ENCODE results near the gene HSPA12A.

The HSPA12A gene

GRCh38 chr10:116742367-116743265 is at the start of gene HSPA12A:
HSPA12A (minus strand) TSS chr10:116742566; CDS start chr10:116742469, 97 bp downstream.
- peak within 1 kb of the TSS; percentile 69 for H3K4me3 ChIP-seq (replicated peaks; ENCODE audit: low read depth, low read length)
- no peak for TF ChIP-seq CTCF (IDR thresholded peaks at IDR 0.05; ENCODE audit: low read depth, low read length, missing control alignments)
- peak; percentile 39 for DNase-seq (ENCODE audit: extremely low read depth, low read depth)

GRCh38 chr10:116791241-116791640 is 48.9 kb upstream of the HSPA12A start:
- H3K4me3 ChIP-seq (replicated peaks; ENCODE audit: low read depth, low read length) = no peak overlapping the region
- DNase-seq (ENCODE audit: extremely low read depth, low read depth) = no peak
- no peak for TF ChIP-seq CTCF (IDR thresholded peaks at IDR 0.05; ENCODE audit: low read depth, low read length, missing control alignments)

DNA sequence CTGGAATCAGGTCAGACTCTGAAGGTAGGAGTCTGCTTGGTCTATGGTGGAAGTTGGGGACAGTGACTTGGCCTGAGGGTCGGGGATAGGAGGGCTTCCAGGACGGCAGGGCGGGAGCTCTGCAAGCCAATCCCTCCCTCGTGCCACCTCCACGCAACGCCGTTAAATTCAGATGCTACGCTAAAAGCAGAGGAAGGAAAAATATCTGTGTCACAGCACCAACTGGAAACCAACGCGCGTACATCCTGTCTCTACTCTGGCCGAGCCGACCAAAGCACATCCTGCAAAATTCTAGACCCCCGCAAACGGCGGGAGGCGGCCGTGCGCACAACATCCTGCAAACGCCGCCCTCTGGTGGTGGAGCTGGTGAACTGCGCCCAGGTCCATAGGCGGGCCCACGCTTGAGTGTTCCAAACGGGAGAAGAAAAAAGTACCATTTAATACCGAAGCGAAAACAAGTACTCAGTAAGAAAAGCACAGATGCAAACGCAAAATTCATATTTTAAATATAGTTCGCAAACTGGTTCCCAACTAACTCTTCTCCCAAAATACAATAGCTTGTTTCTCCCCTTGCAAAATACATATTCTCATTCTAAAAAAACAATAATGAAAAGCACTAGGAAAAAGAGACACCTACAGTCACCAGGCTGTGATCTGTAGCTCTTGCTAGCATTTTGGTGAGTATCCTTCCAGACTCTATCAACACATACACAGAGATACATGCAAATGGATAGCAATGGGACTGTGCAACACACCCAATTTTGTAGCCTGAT is 45.7 kb upstream of the HSPA12A start:
- TF ChIP-seq CTCF (IDR thresholded peaks at IDR 0.05; ENCODE audit: low read depth, low read length, missing control alignments) = peak; percentile 97
- H3K4me3 ChIP-seq (replicated peaks; ENCODE audit: low read depth, low read length) = no peak overlapping the region
- DNase-seq (ENCODE audit: extremely low read depth, low read depth) = peak; percentile 41

- no peak overlapping the region for H3K4me3 ChIP-seq (replicated peaks; ENCODE audit: low read depth, low read length)
- TF ChIP-seq CTCF (IDR thresholded peaks at IDR 0.05; ENCODE audit: low read depth, low read length, missing control alignments) = no peak
- no peak for DNase-seq (ENCODE audit: extremely low read depth, low read depth)
Measured at GRCh38 chr10:116787053-116787659, 44.8 kb upstream of the HSPA12A start.

- no peak for DNase-seq (ENCODE audit: extremely low read depth, low read depth)
- TF ChIP-seq CTCF (IDR thresholded peaks at IDR 0.05; ENCODE audit: low read depth, low read length, missing control alignments) = no peak
- H3K4me3 ChIP-seq (replicated peaks; ENCODE audit: low read depth, low read length) = no peak overlapping the region
Measured at GRCh38 chr10:116785867-116786266, 43.5 kb upstream of the HSPA12A start.

- no peak for DNase-seq (ENCODE audit: extremely low read depth, low read depth)
- TF ChIP-seq CTCF (IDR thresholded peaks at IDR 0.05; ENCODE audit: low read depth, low read length, missing control alignments) = no peak
- H3K4me3 ChIP-seq (replicated peaks; ENCODE audit: low read depth, low read length) = no peak overlapping the region
Measured at GRCh38 chr10:116785282-116785681, 42.9 kb upstream of the HSPA12A start.
